ENCODE measurements around the gene TMEM98.

DNA sequence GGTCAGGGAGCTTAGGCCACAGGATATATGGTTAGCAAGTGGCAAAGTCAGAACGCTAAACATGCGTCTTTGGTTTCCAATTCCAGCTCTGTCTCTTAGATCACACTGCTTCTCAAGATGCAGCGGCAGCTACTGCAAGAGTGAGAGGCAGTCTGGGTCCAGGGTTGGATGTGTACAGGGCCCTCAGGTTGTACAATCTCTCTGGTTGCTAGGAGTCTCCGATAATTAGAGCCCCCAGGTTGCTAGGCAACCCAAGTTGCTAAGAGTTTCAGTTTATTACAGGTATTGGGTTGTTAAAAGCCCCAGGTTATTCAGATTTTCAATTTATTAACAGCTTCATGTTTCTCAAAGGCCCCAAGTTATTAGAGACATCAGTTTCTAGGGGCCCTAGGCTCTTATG, 48.2 kb downstream of the TMEM98 start:
- TF ChIP-seq TAF1 (IDR thresholded peaks at IDR 0.05; ENCODE audit: borderline replicate concordance, insufficient read depth, low read length) (no peak), POLR2AphosphoS5 (IDR thresholded peaks at IDR 0.05; ENCODE audit: low read depth, low read length) (no peak)
- TF ChIP-seq, protein P1, sequence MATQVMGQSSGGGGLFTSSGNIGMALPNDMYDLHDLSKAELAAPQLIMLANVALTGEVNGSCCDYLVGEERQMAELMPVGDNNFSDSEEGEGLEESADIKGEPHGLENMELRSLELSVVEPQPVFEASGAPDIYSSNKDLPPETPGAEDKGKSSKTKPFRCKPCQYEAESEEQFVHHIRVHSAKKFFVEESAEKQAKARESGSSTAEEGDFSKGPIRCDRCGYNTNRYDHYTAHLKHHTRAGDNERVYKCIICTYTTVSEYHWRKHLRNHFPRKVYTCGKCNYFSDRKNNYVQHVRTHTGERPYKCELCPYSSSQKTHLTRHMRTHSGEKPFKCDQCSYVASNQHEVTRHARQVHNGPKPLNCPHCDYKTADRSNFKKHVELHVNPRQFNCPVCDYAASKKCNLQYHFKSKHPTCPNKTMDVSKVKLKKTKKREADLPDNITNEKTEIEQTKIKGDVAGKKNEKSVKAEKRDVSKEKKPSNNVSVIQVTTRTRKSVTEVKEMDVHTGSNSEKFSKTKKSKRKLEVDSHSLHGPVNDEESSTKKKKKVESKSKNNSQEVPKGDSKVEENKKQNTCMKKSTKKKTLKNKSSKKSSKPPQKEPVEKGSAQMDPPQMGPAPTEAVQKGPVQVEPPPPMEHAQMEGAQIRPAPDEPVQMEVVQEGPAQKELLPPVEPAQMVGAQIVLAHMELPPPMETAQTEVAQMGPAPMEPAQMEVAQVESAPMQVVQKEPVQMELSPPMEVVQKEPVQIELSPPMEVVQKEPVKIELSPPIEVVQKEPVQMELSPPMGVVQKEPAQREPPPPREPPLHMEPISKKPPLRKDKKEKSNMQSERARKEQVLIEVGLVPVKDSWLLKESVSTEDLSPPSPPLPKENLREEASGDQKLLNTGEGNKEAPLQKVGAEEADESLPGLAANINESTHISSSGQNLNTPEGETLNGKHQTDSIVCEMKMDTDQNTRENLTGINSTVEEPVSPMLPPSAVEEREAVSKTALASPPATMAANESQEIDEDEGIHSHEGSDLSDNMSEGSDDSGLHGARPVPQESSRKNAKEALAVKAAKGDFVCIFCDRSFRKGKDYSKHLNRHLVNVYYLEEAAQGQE (IDR thresholded peaks at IDR 0.05; ENCODE audit: insufficient read depth in 1 of 2, low read depth in 2 of 2, low read length in 2 of 2): no peak

All from PFSK-1 (cell line).